Measurements from ENCODE around the gene DNMT3L.
"Not testable (repeated sequence)": the region's sequence is repeated elsewhere in the genome, so short reads cannot be mapped to it uniquely, and the experiment has no call there.

GRCh38 chr21:44227614-44228013 is 34.1 kb downstream of the DNMT3L start:
- not testable (repeated sequence) for TF ChIP-seq CTCF (IDR thresholded peaks at IDR 0.05; ENCODE audit: low read depth, low read length, poor library complexity, severe bottlenecking); EZH2phosphoT487 (IDR thresholded peaks at IDR 0.05; ENCODE audit: borderline replicate concordance, low read length)
